K562 (cell line): Measurements from ENCODE around the gene MYO9A. TPM values are rescaled to one million over a fixed set of nuclear protein-coding genes. Genes with fewer than 3 reads are reported as not detected.

Experiments
- ATAC-seq: fragments of 200-7000 bp; cut with Tn5 transposase; 3 replicates; pipeline ENCODE4 v1.9.1; 2020; ENCODE audit warnings: moderate library complexity
- BruUV-seq: library from RNA; stranded (reverse); fragments of 400-500 nt; replicated peaks from 2 replicates; lab custom pipeline; 2021; lab: Mats Ljungman, UMichigan
- CTCF ChIA-PET: fragments of 300-600 bp; formaldehyde crosslinking; extraction: SDS; loops from one replicate; lab custom pipeline; 2021; ENCODE audit warnings: low intra/inter-chr PET ratio; lab: Yijun Ruan, JAX
- POLR2A ChIA-PET: fragments of 300-600, 350-650 bp; sonication (Branson Sonifier 250); formaldehyde crosslinking; extraction: SDS; loops from one replicate; lab custom pipeline; 2021; ENCODE audit warnings: antibody characterized with exemption, inconsistent platforms; lab: Yijun Ruan, JAX
- DNase-seq, 4 experiments: peaks; one replicate each; pipeline versions ENCODE4 v3.0.0 to v3.0.0-alpha.2; 2011 to 2018; ENCODE audit warnings: low spot score in 3 of 4, mixed read lengths in 3 of 4; ENCODE audit errors: extremely low read depth in 1 of 4
- FAIRE-seq: peaks from 2 replicates; lab custom pipeline; 2011; peaks lifted over from hg19 to GRCh38; lab: Jason Lieb, UNC
- H2AFZ ChIP-seq: 2 replicates; pipeline ENCODE4 v1.6.0; 2011; ENCODE audit warnings: low read depth, low read length, control low read depth, inconsistent platforms
- H3K27ac ChIP-seq: fragments of 200-600 bp; 3 replicates; pipeline ENCODE4 v1.8.0; 2011; ENCODE audit warnings: low read depth, mild to moderate bottlenecking, control low read depth, inconsistent platforms, low read length, moderate library complexity, mixed read lengths; ENCODE audit errors: extremely low read depth
- H3K27me3 ChIP-seq, 2 experiments: fragments of 300-600 bp in 1 of 2; 2 replicates in 1 of 2; 3 replicates in 1 of 2; pipeline versions ENCODE4 v1.6.0 to v1.8.0; 2011; ENCODE audit warnings: inconsistent platforms in 2 of 2, low read length in 2 of 2, mild to moderate bottlenecking in 1 of 2, mixed read lengths in 1 of 2, moderate library complexity in 1 of 2; ENCODE audit not compliant: control insufficient read depth in 2 of 2, insufficient read depth in 2 of 2
- H3K36me3 ChIP-seq: fragments of 300-600 bp; 3 replicates; pipeline ENCODE4 v1.8.0; 2011; ENCODE audit warnings: mild to moderate bottlenecking, low read length, inconsistent platforms; ENCODE audit not compliant: control insufficient read depth, insufficient read depth
- H3K4me1 ChIP-seq, 2 experiments: fragments of 200-600 bp in 1 of 2; replicated peaks in 1 of 2; 2 replicates in 1 of 2; 3 replicates in 1 of 2; pipeline versions ENCODE4 v1.5.1 to v1.8.0; 2011; ENCODE audit warnings: inconsistent platforms in 2 of 2, low read length in 2 of 2, mild to moderate bottlenecking in 1 of 2, mixed read lengths in 1 of 2, moderate library complexity in 1 of 2; ENCODE audit not compliant: control insufficient read depth in 2 of 2, insufficient read depth in 2 of 2
- H3K4me2 ChIP-seq: 2 replicates; pipeline ENCODE4 v1.6.1; 2011; ENCODE audit warnings: low read length, control low read depth, inconsistent platforms, mixed read lengths; ENCODE audit not compliant: insufficient read depth
- H3K4me3 ChIP-seq: fragments of 200-600 bp; sonication (generic), shearing (Covaris generic); 2 replicates; pipeline ENCODE4 v1.5.1; 2016; ENCODE audit warnings: control low read depth, inconsistent platforms
- H3K79me2 ChIP-seq: fragments of 200-600 bp; 3 replicates; pipeline ENCODE4 v1.8.0; 2011; ENCODE audit warnings: low read length, inconsistent platforms; ENCODE audit not compliant: control insufficient read depth, insufficient read depth
- H3K9ac ChIP-seq, 2 experiments: 2 replicates each; pipeline versions ENCODE4 v1.6.0 to v1.6.1; 2011; ENCODE audit warnings: low read depth in 2 of 2, low read length in 2 of 2, control low read depth in 1 of 2, inconsistent platforms in 1 of 2, mild to moderate bottlenecking in 1 of 2, mixed read lengths in 1 of 2; ENCODE audit not compliant: insufficient read depth in 1 of 2
- H3K9me1 ChIP-seq: one replicate; pipeline ENCODE4 v1.6.0; 2011; ENCODE audit warnings: inconsistent platforms, mild to moderate bottlenecking, low read length, moderate library complexity; ENCODE audit not compliant: control insufficient read depth, insufficient read depth
- H3K9me3 ChIP-seq: replicated peaks from 2 replicates; pipeline ENCODE4 v1.5.1; 2011; ENCODE audit warnings: low read depth, low read length, inconsistent platforms; ENCODE audit not compliant: control insufficient read depth, insufficient read depth
- H4K20me1 ChIP-seq: replicated peaks from 2 replicates; pipeline ENCODE4 v1.6.1; 2011; ENCODE audit warnings: low read length, inconsistent platforms, mixed read lengths; ENCODE audit not compliant: control insufficient read depth, insufficient read depth
- CEBPG ChIP-seq, 3 experiments: fragments of 200-800 bp in 1 of 3; sonication (Bioruptor generic) in 1 of 3; sonication (generic) in 1 of 3; formaldehyde crosslinking in 1 of 3; IDR thresholded peaks in 2 of 3; conservative IDR thresholded peaks in 1 of 3; 2 replicates each; pipeline versions ENCODE4 v1.6.1 to v1.8.0; 2016 to 2022; ENCODE audit warnings: missing compliant biosample characterization in 2 of 3, missing genetic modification characterization in 2 of 3, mild to moderate bottlenecking in 1 of 3, missing genetic modification reagents in 1 of 3
- CEBPZ ChIP-seq: fragments of 150-350 bp; IDR thresholded peaks from 2 replicates; pipeline ENCODE4 v1.6.1; 2014; ENCODE audit warnings: low read depth, mild to moderate bottlenecking, low read length, borderline replicate concordance
- HES1 ChIP-seq: fragments of 450-650 bp; IDR thresholded peaks from 2 replicates; pipeline ENCODE4 v1.6.1; 2016; ENCODE audit warnings: low read depth, mild to moderate bottlenecking, moderate library complexity
- PATZ1 ChIP-seq: fragments of 250-450 bp; sonication (Bioruptor Pico); IDR thresholded peaks from 2 replicates; pipeline ENCODE4 v1.5.0; 2020; ENCODE audit warnings: mild to moderate bottlenecking, borderline replicate concordance
- RNF2 ChIP-seq: sonication (generic); IDR thresholded peaks from 2 replicates; pipeline ENCODE4 v1.6.1; 2016
- ZBTB2 ChIP-seq: fragments of 450-650 bp; IDR thresholded peaks from 2 replicates; pipeline ENCODE4 v1.6.1; 2016; ENCODE audit warnings: antibody characterized with exemption
- ZBTB34 ChIP-seq: fragments of 250-450 bp; sonication (Bioruptor Pico); IDR thresholded peaks from 2 replicates; pipeline ENCODE4 v1.8.0; 2021; ENCODE audit warnings: mild to moderate bottlenecking, moderate library complexity
- ZNF518B ChIP-seq: fragments of 250-450 bp; sonication (Bioruptor Pico); IDR thresholded peaks from 2 replicates; pipeline ENCODE4 v1.5.0; 2021; ENCODE audit warnings: mild to moderate bottlenecking, moderate library complexity
- WGBS: fragments of 100-300 bp; shearing (Covaris generic); methylation state at CpG from one replicate; pipeline ENCODE4 v1.1.6; 2016; ENCODE audit warnings: low coverage, mixed read lengths; ENCODE audit not compliant: insufficient coverage; ENCODE audit errors: missing lambda C conversion rate; 5-methylcytosine and 5-hydroxymethylcytosine counted together
- in situ Hi-C: fragments of 300-500 bp; cut with MboI; formaldehyde crosslinking; loops from 4 replicates; pipeline ENCODE4 v1.15.0; 2018; ENCODE audit warnings: inconsistent platforms, mixed read lengths
- intact Hi-C: fragments of 100-400 bp; cut with micrococcal nuclease; formaldehyde crosslinking; loops from 2 replicates; pipeline ENCODE4 v1.14.2; 2022
- polyA plus RNA-seq, 8 experiments: library from polyadenylated mRNA; depleted of rRNA in 4 of 8; stranded (reverse) in 5 of 8; unstranded in 3 of 8; fragments of >200 nt; fragmentation: Nextera tagmentation in 2 of 8; fragmentation: Illumina TruSeq in 1 of 8; extraction: Ambion mirVana in 2 of 8; extraction: Trizol in 1 of 8; gene quantifications; 2 replicates each; pipeline versions ENCODE4 v1.2.1 to v1.2.3, GENCODE V29; 2011 to 2014; ENCODE audit warnings: inconsistent platforms in 1 of 8, missing spikeins in 1 of 8
- total RNA-seq, 7 experiments: library from RNA; depleted of rRNA in 6 of 7; stranded (reverse); fragments of >200 nt in 6 of 7; fragmentation: Illumina TruSeq in 2 of 7; extraction: Trizol in 2 of 7; gene quantifications; 2 replicates each; pipeline versions ENCODE4 v1.2.1 to v1.2.3, GENCODE V29; 2011 to 2021; ENCODE audit warnings: low replicate concordance in 1 of 7

The MYO9A gene
- total and polyA plus RNA-seq, 9 of the 15 experiments (the other 6 are each of a cell fraction or from before 2014, with no cell fraction given): 1.9 to 15.4 (median 5.8) TPM

- BruUV-seq: no TSS peak
- WGBS: 17% methylated on average over 3 of the region's 3 CpGs
- Histone ChIP-seq H3K79me2 (no peaks in the 10 kb centered on the region), H3K4me3 (no peak overlapping the region), H3K27me3 (no peaks in the 10 kb centered on the region), H3K9ac (no peak overlapping the region), H3K4me1 (no peaks in the 10 kb centered on the region), H3K4me2 (no peak overlapping the region), H3K9me1 (no peaks in the 10 kb centered on the region), H3K36me3 (no peaks in the 10 kb centered on the region), H4K20me1 (no peaks in the 10 kb centered on the region), H3K27ac (no peak overlapping the region), H3K9me3 (no peaks in the 10 kb centered on the region), H2AFZ (no peak overlapping the region)
- ATAC-seq (no peak), FAIRE-seq (no peak), DNase-seq (no peak)
- ChIA-PET CTCF (no interaction called here), POLR2A (interaction anchor here (0.7 to 1.1 kb wide), 2 partner anchors 52 to 87 kb away, joined by 3 read pairs; no protein-coding TSS in a partner anchor)
- intact Hi-C loops: no loop called here
- in situ Hi-C loops: no loop called here
- TF ChIP-seq CEBPG (CRISPR knock-in tag; IDR thresholded peaks at IDR 0.05) (no peak), CEBPG (tag; conservative IDR thresholded peaks at IDR 0.05 in 1 of 2, IDR thresholded peaks at IDR 0.05 in 1 of 2) (no peak), RNF2 (no peak), CEBPZ (no peak), HES1 (no peak), PATZ1 (CRISPR knock-in tag) (no peak), ZNF518B (CRISPR knock-in tag) (no peak), ZBTB34 (CRISPR knock-in tag) (no peak), ZBTB2 (no peak)
Measured at GRCh38 chr15:72033285-72033684, 84.7 kb downstream of the MYO9A start.
